Rectal smooth muscle tissue (tissue), 1 donor: ENCODE data around the gene EIF2AK3.

ENCODE experiments used
- H3K27ac ChIP-seq: one replicate; pipeline ENCODE4 v1.7.0; 2013; ENCODE audit warnings: low read depth, low read length, inconsistent platforms
- H3K27me3 ChIP-seq: one replicate; pipeline ENCODE4 v1.7.0; 2013; ENCODE audit warnings: low read length; ENCODE audit not compliant: control insufficient read depth, insufficient read depth
- H3K36me3 ChIP-seq: one replicate; pipeline ENCODE4 v1.7.0; 2013; ENCODE audit warnings: low read length; ENCODE audit not compliant: control insufficient read depth, insufficient read depth
- H3K4me1 ChIP-seq: one replicate; pipeline ENCODE4 v1.7.0; 2013; ENCODE audit warnings: low read length; ENCODE audit not compliant: control insufficient read depth, insufficient read depth
- H3K4me3 ChIP-seq: one replicate; pipeline ENCODE4 v1.7.0; 2013; ENCODE audit warnings: low read length
- H3K9ac ChIP-seq: one replicate; pipeline ENCODE4 v1.7.0; 2013; ENCODE audit warnings: low read length

The EIF2AK3 gene

GRCh38 chr2:88580088-88580487 is 47.2 kb downstream of the EIF2AK3 start:
- H3K27ac ChIP-seq = no peak overlapping the region
- H3K36me3 ChIP-seq = peaks cover 21% of the 10 kb centered on the region
- no peaks in the 10 kb centered on the region for H3K27me3 ChIP-seq
- no peak overlapping the region for H3K4me3 ChIP-seq
- no peak overlapping the region for H3K9ac ChIP-seq
- no peaks in the 10 kb centered on the region for H3K4me1 ChIP-seq

GRCh38 chr2:88575630-88576029 is 51.6 kb downstream of the EIF2AK3 start:
- Histone ChIP-seq H3K27ac (no peak overlapping the region), H3K9ac (no peak overlapping the region), H3K4me1 (no peaks in the 10 kb centered on the region), H3K36me3 (peaks cover 27% of the 10 kb centered on the region), H3K4me3 (no peak overlapping the region), H3K27me3 (no peaks in the 10 kb centered on the region)

- Histone ChIP-seq H3K27me3 (no peaks in the 10 kb centered on the region), H3K27ac (no peak overlapping the region), H3K4me1 (no peaks in the 10 kb centered on the region), H3K36me3 (peaks cover 30% of the 10 kb centered on the region), H3K4me3 (no peak overlapping the region), H3K9ac (no peak overlapping the region)
Observed at GRCh38 chr2:88575051-88575450, 52.2 kb downstream of the EIF2AK3 start.

- Histone ChIP-seq H3K4me3 (no peak overlapping the region), H3K4me1 (no peaks in the 10 kb centered on the region), H3K9ac (no peak overlapping the region), H3K27me3 (no peaks in the 10 kb centered on the region), H3K27ac (no peak overlapping the region), H3K36me3 (peaks cover 29% of the 10 kb centered on the region)
Observed at GRCh38 chr2:88574445-88574844, 52.8 kb downstream of the EIF2AK3 start.

- no peak overlapping the region for H3K9ac ChIP-seq
- no peaks in the 10 kb centered on the region for H3K27me3 ChIP-seq
- peaks cover 13% of the 10 kb centered on the region for H3K36me3 ChIP-seq
- no peaks in the 10 kb centered on the region for H3K4me1 ChIP-seq
- no peak overlapping the region for H3K4me3 ChIP-seq
- no peak overlapping the region for H3K27ac ChIP-seq
Observed at GRCh38 chr2:88568179-88568578, 59.1 kb downstream of the EIF2AK3 start.

GRCh38 chr2:88564402-88564801 is 62.9 kb downstream of the EIF2AK3 start:
- H3K36me3 ChIP-seq = peaks cover 7% of the 10 kb centered on the region
- no peaks in the 10 kb centered on the region for H3K4me1 ChIP-seq
- H3K9ac ChIP-seq = no peak overlapping the region
- no peak overlapping the region for H3K4me3 ChIP-seq
- no peak overlapping the region for H3K27ac ChIP-seq
- no peaks in the 10 kb centered on the region for H3K27me3 ChIP-seq

- Histone ChIP-seq H3K9ac (no peak overlapping the region), H3K27ac (no peak overlapping the region), H3K36me3 (peaks cover 7% of the 10 kb centered on the region), H3K4me1 (no peaks in the 10 kb centered on the region), H3K4me3 (no peak overlapping the region), H3K27me3 (no peaks in the 10 kb centered on the region)
Observed at GRCh38 chr2:88563129-88563528, 64.1 kb downstream of the EIF2AK3 start.

GRCh38 chr2:88561646-88562388 is 65.4 kb downstream of the EIF2AK3 start:
- Histone ChIP-seq H3K27me3 (no peaks in the 10 kb centered on the region), H3K4me1 (no peaks in the 10 kb centered on the region), H3K27ac (no peak overlapping the region), H3K4me3 (no peak overlapping the region), H3K36me3 (peaks cover 5% of the 10 kb centered on the region), H3K9ac (no peak overlapping the region)

GRCh38 chr2:88560619-88561307 is 66.5 kb downstream of the EIF2AK3 start:
- peaks cover 10% of the 10 kb centered on the region for H3K36me3 ChIP-seq
- no peaks in the 10 kb centered on the region for H3K27me3 ChIP-seq
- no peaks in the 10 kb centered on the region for H3K4me1 ChIP-seq
- H3K4me3 ChIP-seq = no peak overlapping the region
- no peak overlapping the region for H3K9ac ChIP-seq
- H3K27ac ChIP-seq = no peak overlapping the region

- Histone ChIP-seq H3K4me3 (no peak overlapping the region), H3K9ac (no peak overlapping the region), H3K27ac (no peak overlapping the region), H3K36me3 (peaks cover 10% of the 10 kb centered on the region), H3K4me1 (no peaks in the 10 kb centered on the region), H3K27me3 (no peaks in the 10 kb centered on the region)
Observed at GRCh38 chr2:88557290-88557689, 70.0 kb downstream of the EIF2AK3 start.

GRCh38 chr2:88556026-88556425 is 71.2 kb downstream of the EIF2AK3 start:
- Histone ChIP-seq H3K36me3 (peaks cover 10% of the 10 kb centered on the region), H3K9ac (no peak overlapping the region), H3K27ac (no peak overlapping the region), H3K4me3 (no peak overlapping the region), H3K27me3 (no peaks in the 10 kb centered on the region), H3K4me1 (no peaks in the 10 kb centered on the region)

GRCh38 chr2:88554189-88554588 is 73.1 kb downstream of the EIF2AK3 start:
- Histone ChIP-seq H3K4me3 (no peak overlapping the region), H3K9ac (no peak overlapping the region), H3K27me3 (peaks cover 6% of the 10 kb centered on the region), H3K27ac (no peak overlapping the region), H3K36me3 (peaks cover 6% of the 10 kb centered on the region), H3K4me1 (no peaks in the 10 kb centered on the region)
